ACHN (cell line): ENCODE measurements around the gene KLHL30.
"Not testable (repeated sequence)": the region's sequence is repeated elsewhere in the genome, so short reads cannot be mapped to it uniquely, and the experiment has no call there.

Experiments used
- DNase-seq: peaks from one replicate; pipeline ENCODE4 v3.0.0-alpha.2; 2015
- in situ Hi-C: cut with HindIII; loops from 2 replicates; pipeline ENCODE4 v1.10.0; 2017; ENCODE audit warnings: low sequenced_read_pairs, low pct_ligation_motif_present, low pct_unique_long_range_greater_than_20kb

The KLHL30 gene

DNA sequence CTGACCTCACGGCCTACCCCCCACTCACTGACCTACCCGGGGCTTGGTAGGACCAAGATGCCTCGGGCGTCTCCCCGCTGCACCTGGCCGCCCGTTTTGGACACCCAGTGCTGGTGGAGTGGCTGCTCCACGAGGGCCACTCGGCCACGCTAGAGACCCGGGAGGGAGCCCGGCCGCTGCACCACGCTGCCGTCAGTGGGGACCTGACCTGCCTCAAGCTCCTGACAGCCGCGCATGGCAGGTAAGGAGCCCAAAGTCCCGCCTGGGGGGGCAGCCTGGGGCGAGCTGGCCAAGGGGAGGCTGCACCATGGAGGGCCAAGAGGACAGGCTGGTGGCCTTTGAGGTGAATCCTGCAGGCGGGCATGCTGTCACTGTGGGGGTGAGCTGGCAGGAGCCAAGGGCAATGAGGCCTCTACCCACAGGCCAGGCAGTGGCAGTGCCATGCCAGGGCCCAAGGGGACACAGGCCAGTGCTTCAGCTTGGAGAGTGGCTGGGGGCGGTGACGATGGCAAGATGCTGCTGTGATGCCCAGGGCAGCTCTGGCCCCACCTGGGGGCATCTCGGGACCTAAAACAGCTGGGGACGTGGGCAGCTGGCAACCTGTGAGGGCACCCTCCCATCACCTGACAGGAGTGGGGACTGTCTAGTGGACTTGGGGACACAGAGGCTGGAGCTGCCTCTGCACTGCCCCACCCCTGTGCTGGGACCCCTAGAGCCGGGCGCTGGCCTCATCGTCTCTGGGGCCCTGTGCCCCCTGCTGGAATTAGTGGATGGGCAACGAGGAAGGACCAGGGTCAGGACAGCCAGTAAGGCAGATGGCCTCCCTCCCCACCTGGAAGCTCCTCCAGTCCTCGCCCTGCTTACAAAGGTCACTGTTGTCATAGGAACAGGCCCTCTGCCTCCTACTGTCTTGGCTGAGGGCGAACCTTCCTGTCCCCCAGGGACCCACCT, 36.3 kb upstream of the KLHL30 start:
- in situ Hi-C loops = no loop called here
- DNase-seq = no peak

DNA sequence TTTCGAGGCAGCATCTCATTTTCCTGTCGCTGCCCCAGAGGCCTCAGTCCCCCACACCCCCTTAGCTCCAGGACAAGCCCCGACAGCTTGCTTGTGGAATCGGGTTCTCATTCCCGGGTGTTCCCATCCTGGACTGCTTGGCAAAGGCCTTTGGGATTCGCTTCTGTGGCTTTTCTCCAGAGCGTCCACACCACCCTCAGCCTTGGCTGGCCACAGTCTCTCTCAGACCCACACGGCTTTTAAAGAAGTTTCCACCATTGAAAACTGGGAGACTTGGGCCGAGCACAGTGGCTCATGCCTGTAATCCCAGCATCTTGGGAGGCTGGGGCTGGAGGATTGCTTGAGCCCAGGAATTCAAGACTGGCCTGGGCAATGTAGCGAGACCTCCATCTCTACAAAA, 35.6 kb upstream of the KLHL30 start:
- no peak for DNase-seq
- in situ Hi-C loops = no loop called here

GRCh38 chr2:238103465-238104225, 34.8 kb upstream of the KLHL30 start:
- no peak for DNase-seq
- in situ Hi-C loops = no loop called here

GRCh38 chr2:238104226-238104690, 34.2 kb upstream of the KLHL30 start:
- DNase-seq = no peak
- in situ Hi-C loops = no loop called here

DNA sequence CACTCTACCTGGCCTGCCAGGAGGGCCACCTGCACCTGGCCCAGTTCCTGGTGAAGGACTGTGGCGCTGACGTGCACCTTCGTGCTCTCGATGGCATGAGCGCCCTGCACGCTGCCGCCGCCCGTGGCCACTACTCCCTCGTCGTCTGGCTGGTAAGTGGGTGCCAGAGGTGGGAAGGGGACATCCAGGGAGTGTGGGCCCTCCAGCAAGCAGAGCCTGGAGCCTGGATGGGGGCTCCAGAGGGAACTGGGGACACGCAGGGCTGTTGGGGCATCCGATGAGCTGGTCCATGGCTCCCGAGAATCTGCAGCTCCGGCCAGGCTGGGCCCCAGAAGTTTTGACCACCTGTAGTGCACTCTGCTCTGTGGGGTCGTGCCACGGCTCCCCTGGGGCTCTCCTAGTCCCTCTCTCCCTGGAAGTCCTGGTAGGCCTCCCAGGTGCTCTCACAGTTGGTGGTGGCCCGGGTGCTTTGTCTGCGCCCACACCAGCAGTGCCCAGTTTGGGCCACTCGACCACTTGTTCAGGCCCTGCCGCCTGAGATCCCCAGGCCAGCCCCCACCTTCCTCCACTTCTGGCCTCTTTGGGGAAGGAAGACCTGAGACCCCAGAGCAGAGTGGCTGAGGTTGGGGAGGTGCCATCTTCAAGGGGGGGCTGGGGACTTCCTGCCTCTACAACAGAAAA, 33.6 kb upstream of the KLHL30 start:
- in situ Hi-C loops = no loop called here
- DNase-seq = no peak

DNA sequence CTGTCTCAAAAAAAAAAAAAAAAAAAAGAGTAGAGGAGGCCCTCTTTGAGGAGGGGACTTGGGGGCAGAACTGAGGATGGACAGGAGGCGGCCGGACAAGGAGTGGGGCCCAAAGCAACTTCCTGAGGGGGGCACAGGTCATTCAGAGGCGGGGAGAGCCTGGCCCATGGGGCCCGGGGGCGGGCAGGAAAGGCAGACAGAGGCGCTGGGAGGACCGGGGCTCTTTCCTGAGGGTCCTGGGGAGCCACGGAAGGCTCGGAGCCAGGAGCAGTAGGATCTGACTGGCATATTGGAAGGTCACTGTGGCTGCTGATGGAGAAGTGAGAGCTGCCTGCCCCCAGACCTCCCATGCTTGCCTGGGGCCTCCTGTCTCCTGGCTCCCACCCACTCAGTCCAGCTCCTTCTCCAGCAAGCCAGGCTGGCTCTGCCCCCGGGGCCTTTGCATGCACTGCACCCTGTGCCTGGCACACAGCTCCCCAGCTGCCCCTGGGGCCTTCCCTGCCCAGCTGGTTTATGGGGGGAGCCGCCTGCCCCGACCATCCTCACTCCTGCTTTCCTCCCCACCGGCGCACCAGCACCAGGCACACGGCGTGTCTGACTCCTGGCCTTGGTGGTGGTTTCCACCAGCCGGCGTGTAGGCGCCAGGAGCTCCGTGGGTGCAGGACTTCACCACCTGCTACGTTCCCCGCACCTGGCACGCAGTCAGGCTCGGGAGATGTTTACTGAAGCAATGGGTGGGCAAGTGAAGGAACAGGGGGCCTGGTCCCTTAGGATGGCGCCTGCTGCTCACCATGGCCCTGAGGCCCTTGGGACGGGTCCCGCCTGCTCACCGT, 32.7 kb upstream of the KLHL30 start:
- DNase-seq = no peak
- in situ Hi-C loops = no loop called here

GRCh38 chr2:238106339-238106697, 32.1 kb upstream of the KLHL30 start:
- in situ Hi-C loops = no loop called here
- no peak for DNase-seq

- no peak for DNase-seq
- in situ Hi-C loops = no loop called here
Observed at GRCh38 chr2:238106698-238107524, 31.6 kb upstream of the KLHL30 start.

GRCh38 chr2:238107525-238108422, 30.7 kb upstream of the KLHL30 start:
- in situ Hi-C loops = no loop called here
- DNase-seq = no peak

DNA sequence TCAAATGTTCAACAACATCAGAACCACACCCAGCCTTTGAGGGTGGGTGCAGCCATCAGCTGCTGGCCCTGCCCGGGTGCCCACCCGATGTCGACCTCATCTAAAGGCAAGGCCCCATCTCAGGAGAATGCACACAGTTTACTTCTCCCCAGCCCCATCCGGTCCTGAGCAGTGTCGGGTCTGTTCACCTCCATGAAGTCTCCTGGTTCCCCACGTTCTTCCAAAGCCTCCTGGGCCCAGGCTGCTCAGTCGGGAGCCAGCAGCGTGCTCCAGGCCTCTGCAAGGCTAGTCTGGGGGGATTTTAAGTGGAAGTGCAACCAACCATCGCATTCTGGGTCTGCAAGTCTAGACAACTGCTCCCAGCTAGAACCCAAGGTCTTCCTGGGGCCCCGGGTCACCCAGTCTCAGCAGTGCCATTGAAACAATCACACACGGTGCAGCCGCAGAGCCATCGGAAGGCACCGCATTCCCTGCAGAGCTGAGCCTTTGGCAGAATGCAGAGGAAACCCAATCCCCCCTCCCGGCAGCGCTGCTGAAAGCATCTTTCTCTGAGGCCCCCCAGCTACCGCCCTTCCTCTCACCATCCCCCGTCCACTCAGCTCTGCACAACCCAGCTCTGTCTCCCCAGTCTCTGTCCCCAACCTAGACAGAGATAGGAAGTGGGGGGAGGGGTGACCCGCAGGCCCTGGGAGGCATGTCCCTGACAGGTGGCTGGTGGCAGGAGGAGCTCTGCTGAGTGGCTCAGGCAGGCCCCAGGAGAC, 29.9 kb upstream of the KLHL30 start:
- in situ Hi-C loops = no loop called here
- DNase-seq = no peak

DNA sequence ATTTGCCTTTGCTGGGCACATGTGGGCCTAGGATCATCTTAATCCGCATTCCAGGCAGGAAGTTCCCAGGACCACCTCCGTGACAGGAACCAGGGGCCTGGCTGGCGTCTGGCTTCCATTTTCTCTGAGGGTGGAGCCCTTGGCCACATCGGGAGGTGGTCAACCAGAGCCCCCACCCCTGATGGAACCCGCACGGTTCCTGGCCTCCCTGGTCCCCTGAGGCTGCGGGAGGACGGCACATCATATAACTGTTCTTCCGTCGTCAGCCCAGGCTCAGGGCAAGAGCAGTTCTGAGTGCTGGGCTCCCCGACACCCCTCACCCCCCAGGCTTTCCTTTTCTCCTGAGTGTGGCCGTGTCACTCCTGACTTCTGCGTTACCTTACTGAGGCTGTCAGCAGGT, 24.9 kb upstream of the KLHL30 start:
- DNase-seq = no peak
- in situ Hi-C loops = no loop called here

DNA sequence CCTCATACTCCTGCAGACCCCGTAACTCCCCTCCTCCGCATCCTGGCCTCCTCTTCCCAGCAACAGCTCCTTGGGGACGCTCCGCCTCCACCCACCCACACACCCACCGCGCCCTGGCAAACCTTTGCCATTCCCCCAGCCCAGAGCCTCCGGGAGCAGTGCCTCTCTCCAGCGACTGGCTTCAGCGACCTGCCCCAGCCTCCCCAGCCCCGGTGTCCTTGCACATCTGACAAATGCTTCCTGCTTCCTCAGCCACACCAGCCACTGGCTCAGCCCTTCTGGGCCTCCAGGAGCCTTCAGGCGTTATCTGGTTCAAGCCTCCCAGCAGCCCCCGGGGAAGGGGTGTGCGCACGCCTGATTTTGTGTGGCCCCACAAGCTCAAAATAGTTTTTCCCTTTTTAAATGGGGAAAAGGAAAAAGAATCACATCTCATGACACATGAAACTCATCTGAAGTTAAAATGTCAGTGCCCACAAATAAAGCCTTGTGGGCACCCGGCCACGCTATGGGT, 24.1 kb upstream of the KLHL30 start:
- no peak for DNase-seq
- in situ Hi-C loops = no loop called here

GRCh38 chr2:238114851-238115660, 23.4 kb upstream of the KLHL30 start:
- DNase-seq = no peak
- in situ Hi-C loops = no loop called here

GRCh38 chr2:238115709-238116108, 22.8 kb upstream of the KLHL30 start:
- DNase-seq, in situ Hi-C loops: not testable (repeated sequence)
